GOT3 (cell line): ENCODE data around the gene PCDH15.

ENCODE experiments used
- DNase-seq: peaks from one replicate; lab custom pipeline; 2025; ENCODE audit warnings: mixed read lengths; lab: John Stamatoyannopoulos, UW

The PCDH15 gene

GRCh38 chr10:54800741-54801421, at the start of gene PCDH15:
Gene PCDH15, minus strand, starts transcription at chr10:54801231. Its CDS starts 136,969 bp downstream, at chr10:54664262.
- no peak for DNase-seq

- no peak for DNase-seq
These were observed 42.9 kb upstream of the PCDH15 start for GRCh38 chr10:54843932-54844331.

GRCh38 chr10:54843085-54843646, 42.1 kb upstream of the PCDH15 start:
- no peak for DNase-seq

GRCh38 chr10:54837479-54837878, 36.4 kb upstream of the PCDH15 start:
- no peak for DNase-seq

GRCh38 chr10:54833029-54833428, 32.0 kb upstream of the PCDH15 start:
- no peak for DNase-seq

GRCh38 chr10:54826994-54827560, 26.0 kb upstream of the PCDH15 start:
- no peak for DNase-seq

- no peak for DNase-seq
These were observed 14.6 kb upstream of the PCDH15 start for GRCh38 chr10:54815583-54815982.

- no peak for DNase-seq
These were observed 7.3 kb upstream of the PCDH15 start for GRCh38 chr10:54808186-54808935.

- DNase-seq, result no peak
These were observed 1.5 kb downstream of the PCDH15 start for GRCh38 chr10:54799506-54799905.

- DNase-seq, result no peak
These were observed 3.3 kb downstream of the PCDH15 start for GRCh38 chr10:54797636-54798321.

- no peak for DNase-seq
These were observed 4.2 kb downstream of the PCDH15 start for GRCh38 chr10:54796881-54797280.

- DNase-seq, result no peak
These were observed 24.4 kb downstream of the PCDH15 start for GRCh38 chr10:54776622-54777021.

GRCh38 chr10:54772468-54773122, 28.4 kb downstream of the PCDH15 start:
- DNase-seq, result no peak

- DNase-seq, result no peak
These were observed 32.0 kb downstream of the PCDH15 start for GRCh38 chr10:54769051-54769450.

GRCh38 chr10:54758791-54759190, 42.2 kb downstream of the PCDH15 start:
- no peak for DNase-seq

GRCh38 chr10:54749623-54750022, 51.4 kb downstream of the PCDH15 start:
- no peak for DNase-seq

- no peak for DNase-seq
These were observed 55.6 kb downstream of the PCDH15 start for GRCh38 chr10:54745436-54745835.

GRCh38 chr10:54742416-54742815, 58.6 kb downstream of the PCDH15 start:
- no peak for DNase-seq

GRCh38 chr10:54728511-54728910, 72.5 kb downstream of the PCDH15 start:
- no peak for DNase-seq

GRCh38 chr10:54722075-54722474, 79.0 kb downstream of the PCDH15 start:
- no peak for DNase-seq

GRCh38 chr10:54710918-54711317, 90.1 kb downstream of the PCDH15 start:
- no peak for DNase-seq

GRCh38 chr10:54708591-54708990, 92.4 kb downstream of the PCDH15 start:
- DNase-seq, result no peak
